ENCODE data around the gene ZNF750.
"Not testable (repeated sequence)": the region's sequence is repeated elsewhere in the genome, so short reads cannot be mapped to it uniquely, and the experiment has no call there.

The ZNF750 gene

GRCh38 chr17:82798752-82799151 is 41.1 kb downstream of the ZNF750 start:
- H3K4me3 ChIP-seq (ENCODE audit: low read length), result no peak overlapping the region
- TF ChIP-seq ZNF274 (IDR thresholded peaks at IDR 0.05; ENCODE audit: low read depth, low read length), result no peak

GRCh38 chr17:82797061-82797460 is 42.8 kb downstream of the ZNF750 start:
- no peak overlapping the region for H3K4me3 ChIP-seq (ENCODE audit: low read length)
- no peak for TF ChIP-seq ZNF274 (IDR thresholded peaks at IDR 0.05; ENCODE audit: low read depth, low read length)

- no peak for TF ChIP-seq ZNF274 (IDR thresholded peaks at IDR 0.05; ENCODE audit: low read depth, low read length)
- no peak overlapping the region for H3K4me3 ChIP-seq (ENCODE audit: low read length)
Observed at GRCh38 chr17:82795615-82796014, 44.2 kb downstream of the ZNF750 start.

GRCh38 chr17:82794781-82795482 is 44.9 kb downstream of the ZNF750 start:
- no peak for TF ChIP-seq ZNF274 (IDR thresholded peaks at IDR 0.05; ENCODE audit: low read depth, low read length)
- H3K4me3 ChIP-seq (ENCODE audit: low read length), result no peak overlapping the region

- no peak overlapping the region for H3K4me3 ChIP-seq (ENCODE audit: low read length)
- no peak for TF ChIP-seq ZNF274 (IDR thresholded peaks at IDR 0.05; ENCODE audit: low read depth, low read length)
Observed at GRCh38 chr17:82793974-82794630, 45.7 kb downstream of the ZNF750 start.

GRCh38 chr17:82791532-82791931 is 48.3 kb downstream of the ZNF750 start:
- H3K4me3 ChIP-seq (ENCODE audit: low read length), result no peak overlapping the region
- no peak for TF ChIP-seq ZNF274 (IDR thresholded peaks at IDR 0.05; ENCODE audit: low read depth, low read length)

- TF ChIP-seq ZNF274 (IDR thresholded peaks at IDR 0.05; ENCODE audit: low read depth, low read length), result no peak
- H3K4me3 ChIP-seq (ENCODE audit: low read length), result no peak overlapping the region
Observed at GRCh38 chr17:82790391-82790790, 49.4 kb downstream of the ZNF750 start.

- no peak overlapping the region for H3K4me3 ChIP-seq (ENCODE audit: low read length)
- TF ChIP-seq ZNF274 (IDR thresholded peaks at IDR 0.05; ENCODE audit: low read depth, low read length), result no peak
Observed at GRCh38 chr17:82789806-82790205, 50.0 kb downstream of the ZNF750 start.

GRCh38 chr17:82789051-82789592 is 50.7 kb downstream of the ZNF750 start:
- no peak overlapping the region for H3K4me3 ChIP-seq (ENCODE audit: low read length)
- TF ChIP-seq ZNF274 (IDR thresholded peaks at IDR 0.05; ENCODE audit: low read depth, low read length), result no peak

GRCh38 chr17:82788206-82789001 is 51.4 kb downstream of the ZNF750 start:
- H3K4me3 ChIP-seq (ENCODE audit: low read length), result no peak overlapping the region
- no peak for TF ChIP-seq ZNF274 (IDR thresholded peaks at IDR 0.05; ENCODE audit: low read depth, low read length)

- no peak overlapping the region for H3K4me3 ChIP-seq (ENCODE audit: low read length)
Observed at GRCh38 chr17:82787081-82787848, 52.6 kb downstream of the ZNF750 start.

GRCh38 chr17:82786427-82786826 is 53.4 kb downstream of the ZNF750 start:
- no peak overlapping the region for H3K4me3 ChIP-seq (ENCODE audit: low read length)
- no peak for TF ChIP-seq ZNF274 (IDR thresholded peaks at IDR 0.05; ENCODE audit: low read depth, low read length)

More at GRCh38 chr17:82787081-82787848, 52.6 kb downstream of the ZNF750 start:
- no peak for TF ChIP-seq ZNF274 (IDR thresholded peaks at IDR 0.05; ENCODE audit: low read depth, low read length)

- H3K4me3 ChIP-seq (ENCODE audit: low read length), result not testable (repeated sequence)
Observed at GRCh38 chr17:82785581-82785980, 54.2 kb downstream of the ZNF750 start.

- no peak for TF ChIP-seq ZNF274 (IDR thresholded peaks at IDR 0.05; ENCODE audit: low read depth, low read length)
- H3K4me3 ChIP-seq (ENCODE audit: low read length), result no peak overlapping the region
Observed at GRCh38 chr17:82783498-82783897, 56.3 kb downstream of the ZNF750 start.
